Bronchial epithelial cell (primary cell): ENCODE data around the gene ADAMTSL5. TPM values are rescaled to one million over a fixed set of nuclear protein-coding genes. Genes with fewer than 3 reads are reported as not detected.

Source experiments
- DNase-seq: peaks from one replicate; pipeline ENCODE4 v3.0.0-alpha.2; 2010; ENCODE audit warnings: low read depth
- FAIRE-seq: peaks from 2 replicates; lab custom pipeline; 2011; peaks lifted over from hg19 to GRCh38; lab: Jason Lieb, UNC
- H3K27me3 ChIP-seq: 2 replicates; pipeline ENCODE4 v1.5.1; 2011; ENCODE audit warnings: low read length; ENCODE audit not compliant: control insufficient read depth, insufficient read depth
- H3K36me3 ChIP-seq: 2 replicates; pipeline ENCODE4 v1.5.1; 2011; ENCODE audit warnings: low read length; ENCODE audit not compliant: control insufficient read depth, insufficient read depth
- H3K4me3 ChIP-seq: 2 replicates; pipeline ENCODE4 v1.5.1; 2011; ENCODE audit warnings: mild to moderate bottlenecking, low read depth, low read length, control low read depth
- total RNA-seq: library from RNA; depleted of rRNA; stranded (reverse); fragments of >200 nt; gene quantifications from 2 replicates; pipeline ENCODE4 v1.2.1, GENCODE V29; 2014
- TF ChIP-seq, protein P1 (sequence below): IDR thresholded peaks from 2 replicates; pipeline ENCODE4 v1.5.1; 2011; ENCODE audit warnings: mild to moderate bottlenecking, moderate library complexity, low read length, control low read depth, inconsistent platforms; ENCODE audit not compliant: insufficient read depth, severe bottlenecking

The ADAMTSL5 gene
- total RNA-seq, 1 donor from 2014 or later, result 1.8 TPM

DNA sequence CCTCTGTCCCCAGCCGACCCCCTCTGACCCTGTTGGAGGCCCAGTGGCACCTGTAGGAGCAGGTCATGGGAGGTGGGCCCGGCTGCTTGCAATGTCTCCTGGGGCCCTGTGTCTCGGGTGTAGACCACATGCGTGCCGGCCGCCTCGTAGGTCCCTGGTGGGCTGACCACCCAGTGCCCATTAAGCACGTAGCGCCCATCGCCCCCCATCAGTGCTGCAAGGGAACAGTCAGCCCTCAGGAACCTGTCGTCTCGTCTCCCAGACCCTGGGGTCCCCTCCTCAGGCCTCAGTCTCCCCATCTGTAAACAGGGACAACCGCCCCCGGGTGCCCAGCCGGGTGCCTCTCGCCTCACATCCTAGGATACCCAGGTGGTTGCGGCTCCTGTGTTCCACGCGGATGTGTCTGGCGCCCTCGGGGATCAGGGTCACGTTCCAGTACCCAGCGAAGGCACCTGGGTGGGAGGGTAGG is 5.6 kb downstream of the ADAMTSL5 start:
- Histone ChIP-seq H3K27me3 (no peaks in the 10 kb centered on the region), H3K36me3 (peaks cover 1% of the 10 kb centered on the region), H3K4me3 (no peak overlapping the region)
- no peak for DNase-seq
- TF ChIP-seq, protein P1, sequence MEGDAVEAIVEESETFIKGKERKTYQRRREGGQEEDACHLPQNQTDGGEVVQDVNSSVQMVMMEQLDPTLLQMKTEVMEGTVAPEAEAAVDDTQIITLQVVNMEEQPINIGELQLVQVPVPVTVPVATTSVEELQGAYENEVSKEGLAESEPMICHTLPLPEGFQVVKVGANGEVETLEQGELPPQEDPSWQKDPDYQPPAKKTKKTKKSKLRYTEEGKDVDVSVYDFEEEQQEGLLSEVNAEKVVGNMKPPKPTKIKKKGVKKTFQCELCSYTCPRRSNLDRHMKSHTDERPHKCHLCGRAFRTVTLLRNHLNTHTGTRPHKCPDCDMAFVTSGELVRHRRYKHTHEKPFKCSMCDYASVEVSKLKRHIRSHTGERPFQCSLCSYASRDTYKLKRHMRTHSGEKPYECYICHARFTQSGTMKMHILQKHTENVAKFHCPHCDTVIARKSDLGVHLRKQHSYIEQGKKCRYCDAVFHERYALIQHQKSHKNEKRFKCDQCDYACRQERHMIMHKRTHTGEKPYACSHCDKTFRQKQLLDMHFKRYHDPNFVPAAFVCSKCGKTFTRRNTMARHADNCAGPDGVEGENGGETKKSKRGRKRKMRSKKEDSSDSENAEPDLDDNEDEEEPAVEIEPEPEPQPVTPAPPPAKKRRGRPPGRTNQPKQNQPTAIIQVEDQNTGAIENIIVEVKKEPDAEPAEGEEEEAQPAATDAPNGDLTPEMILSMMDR, result no peak
- no peak for FAIRE-seq

DNA sequence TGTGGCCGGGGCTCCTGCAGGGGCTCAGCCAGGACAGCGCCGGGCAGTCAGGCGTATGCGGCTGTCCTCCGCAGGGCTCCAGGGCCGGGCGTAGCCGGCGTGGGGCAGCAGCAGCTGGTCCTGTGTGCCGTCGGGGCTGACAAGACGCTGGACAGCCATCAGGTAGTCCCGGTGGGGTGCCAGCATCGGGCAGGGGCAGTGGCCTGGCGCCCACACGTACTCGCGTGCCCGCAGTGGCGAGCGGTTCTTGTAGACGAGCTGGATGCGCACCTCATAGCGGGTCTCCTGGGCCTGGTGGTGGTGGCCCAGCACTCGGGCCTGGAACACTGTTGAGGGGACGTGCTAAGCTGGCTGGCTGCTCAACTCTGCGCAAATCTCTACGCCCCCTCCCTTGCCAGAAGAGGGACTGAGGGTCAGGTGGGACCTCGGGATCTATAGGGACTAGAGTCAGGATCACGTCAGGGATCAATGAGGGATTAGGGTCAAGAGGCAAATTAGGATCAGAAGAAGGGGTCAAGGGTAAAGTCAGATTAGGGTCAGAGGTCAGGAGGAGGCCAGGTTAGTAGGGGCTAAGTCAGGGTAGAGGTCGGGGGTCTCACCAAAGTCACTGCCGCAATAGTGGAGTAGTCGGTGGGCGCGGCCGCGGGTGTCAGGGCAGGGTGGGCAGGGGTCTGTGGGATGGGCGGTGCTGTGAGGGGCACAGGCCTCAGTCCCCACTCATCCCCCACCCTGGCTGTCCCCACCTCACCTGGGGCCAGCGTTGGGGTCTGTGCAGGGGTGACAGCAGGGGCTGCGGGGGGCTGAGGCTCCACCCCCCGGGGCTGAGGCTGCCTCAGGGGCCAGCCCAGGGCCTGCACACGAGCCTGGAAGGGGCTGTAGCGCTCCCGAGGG is 6.6 kb downstream of the ADAMTSL5 start:
- Histone ChIP-seq H3K4me3 (no peak overlapping the region), H3K27me3 (no peaks in the 10 kb centered on the region), H3K36me3 (peaks cover 1% of the 10 kb centered on the region)
- TF ChIP-seq, protein P1, result no peak
- FAIRE-seq (no peak), DNase-seq (no peak)

DNA sequence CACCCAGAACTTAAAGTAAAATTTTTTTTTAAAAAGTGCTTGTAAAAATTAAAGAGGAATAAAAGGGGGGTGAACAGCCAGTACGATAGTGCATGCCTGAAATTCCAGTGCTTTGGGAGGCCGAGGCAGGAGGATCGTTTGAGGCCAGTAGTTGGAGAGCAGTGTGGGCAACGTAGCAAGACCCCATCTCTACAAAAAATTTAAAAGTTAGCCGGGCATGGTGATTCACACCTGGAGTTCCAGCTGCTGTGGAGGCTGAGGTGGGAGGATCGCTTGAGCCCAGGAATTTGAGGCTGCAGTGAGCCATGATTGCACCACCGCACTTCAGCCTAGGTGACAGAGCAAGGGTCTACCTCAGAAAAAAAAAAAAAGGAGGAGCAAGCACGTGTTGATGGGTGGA is 7.8 kb downstream of the ADAMTSL5 start:
- TF ChIP-seq, protein P1, result no peak
- no peak overlapping the region for H3K4me3 ChIP-seq
- no peak for FAIRE-seq
- no peak for DNase-seq
- H3K27me3 ChIP-seq, result no peaks in the 10 kb centered on the region
- H3K36me3 ChIP-seq, result peaks cover 1% of the 10 kb centered on the region

DNA sequence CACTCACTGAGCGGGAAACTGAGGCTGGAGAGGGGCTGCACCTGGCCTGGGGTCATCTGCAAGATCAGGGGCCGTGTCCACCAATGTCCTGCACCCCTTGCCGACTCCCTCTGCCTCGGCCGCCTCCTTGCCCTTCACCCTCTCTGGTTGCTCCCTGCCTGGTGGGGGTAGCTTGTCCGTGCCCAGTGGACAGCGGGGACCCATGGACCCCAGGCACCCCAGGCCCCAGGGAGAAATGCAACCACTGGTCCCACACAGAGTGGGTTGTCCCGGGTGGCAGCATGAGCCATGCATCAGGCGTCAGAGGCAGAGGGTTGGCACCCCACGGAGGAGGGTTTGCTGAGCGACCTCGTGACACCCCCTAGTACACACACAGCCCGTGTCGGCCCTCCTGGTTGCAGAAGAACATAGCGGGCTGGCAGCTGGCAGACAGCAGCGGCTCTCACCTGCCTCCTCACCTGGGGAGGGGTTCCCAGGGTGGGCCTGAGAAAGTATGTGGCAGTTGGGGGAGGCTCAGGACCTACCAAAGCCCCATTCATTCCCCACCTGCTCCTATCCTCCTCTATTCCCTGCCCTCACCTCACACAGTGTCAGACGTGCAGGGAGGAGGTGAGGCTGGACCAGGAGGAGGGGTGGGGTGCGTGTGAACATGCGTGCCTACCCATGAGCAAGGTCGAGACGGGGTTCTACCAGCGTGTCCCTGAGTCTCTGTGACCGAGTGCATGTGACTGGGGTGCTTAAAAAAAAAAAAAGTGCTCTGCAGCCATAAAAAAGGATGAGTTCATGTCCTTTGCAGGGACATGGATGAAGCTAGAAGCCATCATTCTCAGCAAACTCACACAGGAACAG is 8.7 kb downstream of the ADAMTSL5 start:
- DNase-seq (no peak), FAIRE-seq (no peak)
- no peak overlapping the region for H3K4me3 ChIP-seq
- peaks cover 1% of the 10 kb centered on the region for H3K36me3 ChIP-seq
- TF ChIP-seq, protein P1, result no peak
- no peaks in the 10 kb centered on the region for H3K27me3 ChIP-seq

DNA sequence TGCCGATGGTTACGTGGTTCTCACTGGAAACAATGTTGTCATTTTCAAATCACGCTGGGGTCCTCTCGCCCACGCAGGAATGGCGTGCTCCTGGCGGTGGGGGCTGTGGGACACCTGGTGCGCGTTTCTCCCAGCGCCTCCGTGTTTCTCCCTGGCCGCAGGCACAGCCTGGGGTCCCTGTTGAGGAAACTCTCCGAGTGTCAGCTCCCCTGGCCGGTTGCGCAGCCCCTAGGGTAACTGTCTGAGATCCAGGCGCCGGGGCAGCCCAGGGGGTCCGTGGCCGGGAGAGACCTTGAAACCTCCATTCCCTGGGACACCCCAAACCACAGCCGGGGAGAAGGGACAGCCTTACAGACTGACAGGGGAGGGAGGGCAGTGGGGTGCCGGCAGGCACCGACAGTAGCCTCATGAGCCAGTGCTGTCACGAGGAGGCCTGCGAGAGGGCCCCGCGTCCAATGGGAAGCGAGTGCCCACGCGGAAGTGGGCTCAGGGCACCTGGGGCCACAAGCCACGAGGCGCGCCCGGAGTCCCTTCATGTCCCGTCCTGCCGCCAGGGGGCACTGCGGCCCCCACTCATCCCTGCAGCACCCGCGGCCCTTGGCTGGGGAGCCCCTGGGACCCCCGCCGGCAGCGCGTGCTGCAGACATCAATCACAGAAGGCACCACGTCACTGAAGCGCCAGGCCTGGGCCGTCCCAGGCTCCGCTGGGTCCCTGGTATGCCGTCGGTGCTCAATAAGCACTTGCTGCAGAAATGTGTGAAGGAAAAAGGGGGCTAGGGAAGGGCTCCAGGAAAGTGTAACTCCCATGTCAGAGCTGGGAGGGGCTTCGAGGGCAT is 9.5 kb downstream of the ADAMTSL5 start:
- Histone ChIP-seq H3K36me3 (peaks cover 1% of the 10 kb centered on the region), H3K27me3 (no peaks in the 10 kb centered on the region), H3K4me3 (peak overlapping the region; percentile 1)
- FAIRE-seq (no peak), DNase-seq (no peak)
- TF ChIP-seq, protein P1, result peak; percentile 95
